Peyer's patch (tissue), 4 donors: ENCODE results near the gene SH3BGRL3. TPM values are rescaled to one million over a fixed set of nuclear protein-coding genes. Genes with fewer than 3 reads are reported as not detected.

Experiments used
- DNase-seq, 3 donors: peaks; one replicate each; pipeline ENCODE4 v3.0.0-alpha.2; 2017 to 2019
- H3K27ac ChIP-seq, 4 donors: fragments of 200-600 bp; sonication (generic); one replicate each; pipeline ENCODE4 v1.5.1; 2016 to 2019
- H3K27me3 ChIP-seq, 2 donors: fragments of 200-600 bp; sonication (generic); one replicate each; pipeline ENCODE4 v1.5.1; 2019
- H3K36me3 ChIP-seq, 3 donors: fragments of 200-600 bp; sonication (generic); one replicate each; pipeline ENCODE4 v1.5.1; 2016 to 2019
- H3K4me1 ChIP-seq, 4 donors: fragments of 200-600 bp; sonication (generic); one replicate each; pipeline ENCODE4 v1.5.1; 2016 to 2019
- H3K4me3 ChIP-seq, 4 donors: fragments of 200-600 bp; sonication (generic); 1 replicate in 3 of 4; 2 replicates in 1 of 4; pipeline ENCODE4 v1.5.1; 2016 to 2019; ENCODE audit warnings: mild to moderate bottlenecking in 1 of 4
- H3K9me3 ChIP-seq, 4 donors: fragments of 200-600 bp; sonication (generic); one replicate each; pipeline ENCODE4 v1.5.1; 2016 to 2019; ENCODE audit warnings: mild to moderate bottlenecking in 1 of 4
- POLR2A ChIP-seq, 2 donors: fragments of 450-650 bp; IDR thresholded peaks; one replicate each; pipeline ENCODE4 v1.5.1; 2017; ENCODE audit warnings: antibody characterized with exemption in 2 of 2, mild to moderate bottlenecking in 2 of 2, moderate library complexity in 2 of 2
- total RNA-seq, 4 donors: library from RNA; depleted of rRNA; stranded (reverse); fragments of >200 nt; gene quantifications; one replicate each; pipeline ENCODE4 v1.1.0, GENCODE V29; 2016
- TF ChIP-seq, protein P1 (sequence below), 6 experiments: fragments of 450-650 bp in 4 of 6; fragments of 200-600 bp in 2 of 6; sonication (generic) in 1 of 6; IDR thresholded peaks; one replicate each; pipeline ENCODE4 v1.5.1; 2017 to 2019; ENCODE audit warnings: antibody characterized with exemption in 6 of 6, mild to moderate bottlenecking in 3 of 6, moderate library complexity in 1 of 6

Gene SH3BGRL3
- total RNA-seq, 4 donors from 2014 or later, result 62.7 to 91.8 (median 89.6) TPM

DNA sequence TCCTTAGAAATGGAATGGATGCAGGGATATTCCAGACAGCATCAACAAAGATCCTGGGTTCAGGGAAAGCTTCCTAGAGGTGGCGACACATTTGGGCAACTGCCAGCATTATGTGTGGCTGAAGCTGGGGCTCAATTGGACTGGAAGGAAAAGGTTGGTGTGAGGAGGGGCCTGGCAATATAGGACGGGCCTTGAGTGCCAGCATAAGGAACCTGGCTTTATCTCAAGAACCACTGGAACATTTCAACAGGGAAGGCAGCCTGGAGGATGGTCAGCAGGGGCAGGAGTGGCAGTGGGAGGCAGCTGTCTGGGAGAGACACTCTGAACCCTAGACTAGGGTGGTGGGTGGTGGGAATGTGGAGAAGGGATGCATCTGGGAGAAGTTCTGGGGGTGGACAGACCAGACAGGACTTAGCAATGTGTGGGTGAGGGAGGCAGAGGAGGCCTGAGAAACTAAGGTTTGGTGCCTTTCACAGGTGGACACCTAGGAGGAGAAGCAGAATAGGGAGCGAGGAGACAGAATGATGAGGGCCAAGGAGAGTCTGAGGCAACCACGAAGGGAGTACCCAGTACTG is 3.5 kb downstream of the SH3BGRL3 start:
- H3K4me3 ChIP-seq, result no peak overlapping the region
- no peak for DNase-seq
- peak overlapping the region; percentile 73 to 91 (median 85) for H3K27ac ChIP-seq
- no peaks in the 10 kb centered on the region for H3K27me3 ChIP-seq
- H3K9me3 ChIP-seq, result no peaks in the 10 kb centered on the region
- peaks cover 0 to 8% (median 0%) of the 10 kb centered on the region in 3 donors for H3K36me3 ChIP-seq
- TF ChIP-seq POLR2A (IDR thresholded peaks at IDR 0.05), result no peak
- TF ChIP-seq, protein P1, sequence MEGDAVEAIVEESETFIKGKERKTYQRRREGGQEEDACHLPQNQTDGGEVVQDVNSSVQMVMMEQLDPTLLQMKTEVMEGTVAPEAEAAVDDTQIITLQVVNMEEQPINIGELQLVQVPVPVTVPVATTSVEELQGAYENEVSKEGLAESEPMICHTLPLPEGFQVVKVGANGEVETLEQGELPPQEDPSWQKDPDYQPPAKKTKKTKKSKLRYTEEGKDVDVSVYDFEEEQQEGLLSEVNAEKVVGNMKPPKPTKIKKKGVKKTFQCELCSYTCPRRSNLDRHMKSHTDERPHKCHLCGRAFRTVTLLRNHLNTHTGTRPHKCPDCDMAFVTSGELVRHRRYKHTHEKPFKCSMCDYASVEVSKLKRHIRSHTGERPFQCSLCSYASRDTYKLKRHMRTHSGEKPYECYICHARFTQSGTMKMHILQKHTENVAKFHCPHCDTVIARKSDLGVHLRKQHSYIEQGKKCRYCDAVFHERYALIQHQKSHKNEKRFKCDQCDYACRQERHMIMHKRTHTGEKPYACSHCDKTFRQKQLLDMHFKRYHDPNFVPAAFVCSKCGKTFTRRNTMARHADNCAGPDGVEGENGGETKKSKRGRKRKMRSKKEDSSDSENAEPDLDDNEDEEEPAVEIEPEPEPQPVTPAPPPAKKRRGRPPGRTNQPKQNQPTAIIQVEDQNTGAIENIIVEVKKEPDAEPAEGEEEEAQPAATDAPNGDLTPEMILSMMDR (IDR thresholded peaks at IDR 0.05), result no peak
- H3K4me1 ChIP-seq, result peaks cover 3 to 73% (median 61%) of the 10 kb centered on the region in 4 donors

- H3K4me3 ChIP-seq, result peak overlapping the region in 1 of 4 donors; percentile 6
- H3K27me3 ChIP-seq, result no peaks in the 10 kb centered on the region
- peak overlapping the region; percentile 73 to 91 (median 85) for H3K27ac ChIP-seq
- no peak for DNase-seq
- H3K9me3 ChIP-seq, result no peaks in the 10 kb centered on the region
- H3K4me1 ChIP-seq, result peaks cover 2 to 73% (median 64%) of the 10 kb centered on the region in 4 donors
- peaks cover 0 to 8% (median 0%) of the 10 kb centered on the region in 3 donors for H3K36me3 ChIP-seq
- TF ChIP-seq POLR2A (IDR thresholded peaks at IDR 0.05), result no peak
- TF ChIP-seq, protein P1 (IDR thresholded peaks at IDR 0.05), result no peak
These were observed 4.1 kb downstream of the SH3BGRL3 start for GRCh38 chr1:26283871-26284596.

- Histone ChIP-seq H3K36me3 (peaks cover 0 to 8% (median 0%) of the 10 kb centered on the region in 3 donors), H3K27me3 (no peaks in the 10 kb centered on the region), H3K4me1 (peaks cover 0 to 76% (median 67%) of the 10 kb centered on the region in 4 donors)
These were observed 4.9 kb downstream of the SH3BGRL3 start for GRCh38 chr1:26284597-26285347.

DNA sequence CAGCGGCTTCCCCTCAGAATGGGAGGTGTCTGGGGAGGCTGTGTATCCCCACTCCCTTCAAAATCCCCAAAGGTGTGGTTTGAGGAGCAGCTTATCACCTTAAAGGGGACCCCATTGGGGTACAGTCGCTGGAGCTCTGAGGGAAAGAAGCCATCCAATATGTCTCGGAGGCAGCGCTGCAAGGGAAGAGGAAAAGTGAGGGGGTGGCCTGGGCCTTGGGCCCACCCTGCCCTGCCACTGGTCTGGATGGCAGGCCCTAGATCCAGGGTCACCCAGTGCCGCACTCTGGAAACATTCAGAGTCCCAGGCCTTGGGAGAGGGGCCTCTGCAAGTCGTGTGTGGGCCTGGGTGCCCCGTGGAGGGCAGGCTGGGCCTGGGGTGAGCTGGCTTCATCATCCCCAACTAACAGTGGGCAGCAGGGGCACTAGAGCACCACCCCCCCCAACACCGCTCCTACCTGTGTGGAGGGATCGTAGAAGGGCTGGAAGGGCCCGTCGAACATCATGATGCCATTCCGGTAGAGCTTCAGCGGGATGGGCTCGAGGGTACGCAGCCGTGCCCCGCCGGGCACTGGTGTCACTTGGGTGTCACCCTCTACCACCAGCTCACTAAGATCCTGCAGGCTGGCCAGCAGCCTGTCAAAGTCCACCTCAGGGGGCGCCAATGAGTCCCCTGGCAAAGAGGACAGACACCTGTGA is 5.6 kb downstream of the SH3BGRL3 start:
- Histone ChIP-seq H3K36me3 (peaks cover 0 to 8% (median 0%) of the 10 kb centered on the region in 3 donors), H3K27ac (peak overlapping the region; percentile 73 to 91 (median 85)), H3K9me3 (no peaks in the 10 kb centered on the region), H3K4me3 (no peak overlapping the region), H3K4me1 (peaks cover 0 to 81% (median 75%) of the 10 kb centered on the region in 4 donors), H3K27me3 (no peaks in the 10 kb centered on the region)
- no peak for TF ChIP-seq POLR2A (IDR thresholded peaks at IDR 0.05)
- TF ChIP-seq, protein P1 (IDR thresholded peaks at IDR 0.05), result peak in 4 of 6 experiments; percentile 4 to 34 (median 20)
- DNase-seq, result peak; percentile 57 to 76 (median 63)

More at GRCh38 chr1:26284597-26285347, 4.9 kb downstream of the SH3BGRL3 start:
- peak overlapping the region in 1 of 4 donors; percentile 6 for H3K4me3 ChIP-seq
- TF ChIP-seq POLR2A (IDR thresholded peaks at IDR 0.05), result no peak
- TF ChIP-seq, protein P1 (IDR thresholded peaks at IDR 0.05), result peak; percentile 64 to 88 (median 82)
- H3K9me3 ChIP-seq, result no peaks in the 10 kb centered on the region
- H3K27ac ChIP-seq, result peak overlapping the region; percentile 73 to 91 (median 85)
- peak; percentile 84 to 95 (median 92) for DNase-seq

DNA sequence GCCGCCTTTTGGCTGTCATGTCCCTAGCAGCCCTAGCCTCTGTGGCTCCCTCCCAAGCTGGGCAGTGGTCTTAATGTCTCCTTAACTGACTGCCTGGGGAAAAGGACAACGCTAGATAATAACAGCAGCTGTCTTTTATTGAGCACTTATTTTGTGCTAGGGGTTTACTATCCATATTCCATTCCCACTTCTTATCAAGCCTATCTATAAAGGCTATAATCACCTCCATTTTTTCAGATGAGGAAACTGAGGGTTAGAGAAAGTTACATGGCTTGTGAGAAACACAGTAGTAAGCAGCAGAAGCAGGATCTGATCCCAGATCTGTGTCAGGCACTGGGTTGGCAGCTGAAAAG is 6.2 kb downstream of the SH3BGRL3 start:
- H3K27me3 ChIP-seq, result no peaks in the 10 kb centered on the region
- H3K27ac ChIP-seq, result peak overlapping the region; percentile 73 to 91 (median 85)

More for the DNA sequence above, 6.2 kb downstream of the SH3BGRL3 start:
- H3K4me1 ChIP-seq, result peaks cover 0 to 80% (median 74%) of the 10 kb centered on the region in 4 donors
- H3K4me3 ChIP-seq, result no peak overlapping the region
- H3K36me3 ChIP-seq, result peaks cover 0 to 8% (median 0%) of the 10 kb centered on the region in 3 donors
- TF ChIP-seq, protein P1 (IDR thresholded peaks at IDR 0.05), result no peak
- no peak for TF ChIP-seq POLR2A (IDR thresholded peaks at IDR 0.05)
- DNase-seq, result no peak
- H3K9me3 ChIP-seq, result no peaks in the 10 kb centered on the region
